Neural progenitor cell (in vitro differentiated cells): ENCODE results near the gene FGF7.

Source experiments
- EZH2 ChIP-seq: fragments of 200-600 bp; sonication (generic); IDR thresholded peaks from 2 replicates; pipeline ENCODE4 v1.6.1; 2017; ENCODE audit warnings: antibody characterized with exemption, mild to moderate bottlenecking, moderate library complexity
- EZH2phosphoT487 ChIP-seq: fragments of 200-600 bp; sonication (generic); IDR thresholded peaks from 2 replicates; pipeline ENCODE4 v1.6.1; 2017; ENCODE audit warnings: antibody characterized with exemption
- TF ChIP-seq, protein P1 (sequence below): fragments of 200-600 bp; sonication (generic); IDR thresholded peaks from 2 replicates; pipeline ENCODE4 v1.5.1; 2017; ENCODE audit warnings: antibody characterized with exemption, mild to moderate bottlenecking

DNA sequence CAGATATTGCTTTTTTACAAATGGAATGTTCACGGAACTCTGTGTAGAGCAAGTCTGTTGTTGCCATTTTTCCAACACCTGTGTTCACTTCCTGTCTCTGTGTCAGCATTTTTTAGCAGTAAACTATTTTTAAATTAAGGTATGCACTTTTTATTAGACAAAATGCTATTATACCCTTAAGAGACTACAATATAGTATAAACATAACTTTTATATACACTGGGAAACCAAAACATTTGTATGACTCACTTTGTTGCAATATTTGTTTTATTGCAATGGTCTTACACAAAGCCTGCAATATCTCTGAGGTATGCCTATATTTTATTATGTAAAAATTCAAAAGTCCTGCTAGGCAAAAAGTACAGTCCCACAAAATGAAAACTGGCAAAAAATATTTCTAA, 39.8 kb upstream of the FGF7 start:
- TF ChIP-seq, protein P1, sequence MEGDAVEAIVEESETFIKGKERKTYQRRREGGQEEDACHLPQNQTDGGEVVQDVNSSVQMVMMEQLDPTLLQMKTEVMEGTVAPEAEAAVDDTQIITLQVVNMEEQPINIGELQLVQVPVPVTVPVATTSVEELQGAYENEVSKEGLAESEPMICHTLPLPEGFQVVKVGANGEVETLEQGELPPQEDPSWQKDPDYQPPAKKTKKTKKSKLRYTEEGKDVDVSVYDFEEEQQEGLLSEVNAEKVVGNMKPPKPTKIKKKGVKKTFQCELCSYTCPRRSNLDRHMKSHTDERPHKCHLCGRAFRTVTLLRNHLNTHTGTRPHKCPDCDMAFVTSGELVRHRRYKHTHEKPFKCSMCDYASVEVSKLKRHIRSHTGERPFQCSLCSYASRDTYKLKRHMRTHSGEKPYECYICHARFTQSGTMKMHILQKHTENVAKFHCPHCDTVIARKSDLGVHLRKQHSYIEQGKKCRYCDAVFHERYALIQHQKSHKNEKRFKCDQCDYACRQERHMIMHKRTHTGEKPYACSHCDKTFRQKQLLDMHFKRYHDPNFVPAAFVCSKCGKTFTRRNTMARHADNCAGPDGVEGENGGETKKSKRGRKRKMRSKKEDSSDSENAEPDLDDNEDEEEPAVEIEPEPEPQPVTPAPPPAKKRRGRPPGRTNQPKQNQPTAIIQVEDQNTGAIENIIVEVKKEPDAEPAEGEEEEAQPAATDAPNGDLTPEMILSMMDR: no peak
- TF ChIP-seq EZH2phosphoT487: no peak
- TF ChIP-seq EZH2: no peak
